Measurements from ENCODE around the gene TMTC4. TPM values are rescaled to one million over a fixed set of nuclear protein-coding genes. Genes with fewer than 3 reads are reported as not detected.
"Not testable (repeated sequence)": the region's sequence is repeated elsewhere in the genome, so short reads cannot be mapped to it uniquely, and the experiment has no call there.

The TMTC4 gene
- total RNA-seq, 1 experiment from 2014 or later: 45.5 TPM

DNA sequence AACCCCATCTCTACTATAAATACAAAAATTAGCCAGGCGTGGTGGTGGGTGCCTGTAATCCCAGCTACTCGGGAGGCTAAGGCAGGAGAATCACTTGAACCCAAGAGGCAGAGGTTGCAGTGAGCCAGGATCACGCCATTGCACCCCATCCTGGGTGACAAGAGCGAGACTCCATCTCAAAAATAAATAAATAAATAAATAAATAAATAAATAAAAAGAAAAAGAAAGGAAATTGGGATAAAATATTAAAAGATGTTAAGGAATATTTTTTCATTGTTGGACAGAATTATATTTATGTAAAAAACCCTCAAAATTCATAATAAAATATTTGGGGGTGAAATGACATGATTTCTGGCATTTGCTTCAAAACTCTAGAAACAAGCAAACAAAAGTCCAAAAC is 97.4 kb downstream of the TMTC4 start:
- peaks cover 23% of the 10 kb centered on the region for H3K36me3 Mint-ChIP-seq
- H3K27me3 Mint-ChIP-seq (ENCODE audit: low read depth); POLR2A ChIA-PET; DNase-seq (ENCODE audit: low spot score); ATAC-seq; H3K4me1 Mint-ChIP-seq; H3K27ac Mint-ChIP-seq; CTCF ChIA-PET; H3K4me3 Mint-ChIP-seq: not testable (repeated sequence)
- H3K9me3 Mint-ChIP-seq: peaks cover 24% of the 10 kb centered on the region
- TF ChIP-seq HMGA2 (CRISPR knock-in tag; IDR thresholded peaks at IDR 0.05): 0 out of 2 replicates have a peak, but pooled peaks have one; percentile 20

DNA sequence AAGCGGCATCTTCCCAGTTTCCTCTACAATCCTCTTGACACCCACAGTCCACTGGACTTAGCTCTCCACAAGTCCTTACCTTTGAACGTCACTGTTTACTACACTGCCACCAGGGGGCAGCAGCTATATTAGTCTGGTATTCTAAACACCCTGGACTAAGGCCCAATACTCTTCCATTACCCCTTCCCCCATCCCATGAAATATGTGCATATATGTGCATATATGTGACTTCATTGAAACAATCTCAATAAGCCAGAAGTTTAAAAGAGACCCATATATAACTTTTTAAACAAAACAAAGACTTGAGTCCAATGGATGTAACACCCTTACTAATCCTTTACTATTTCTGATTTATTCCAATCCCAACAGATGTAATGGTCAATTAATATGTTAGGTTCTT is 101.5 kb downstream of the TMTC4 start:
- peaks cover 13% of the 10 kb centered on the region for H3K36me3 Mint-ChIP-seq
- ATAC-seq (peak; percentile 97), DNase-seq (ENCODE audit: low spot score) (peak; percentile 82)
- no peak overlapping the region for H3K4me3 Mint-ChIP-seq
- H3K27me3 Mint-ChIP-seq (ENCODE audit: low read depth): no peaks in the 10 kb centered on the region
- H3K27ac Mint-ChIP-seq: no peak overlapping the region
- no peak for TF ChIP-seq ZNF317 (CRISPR knock-in tag; IDR thresholded peaks at IDR 0.05; ENCODE audit: borderline replicate concordance, low read depth)
- TF ChIP-seq, protein P1, sequence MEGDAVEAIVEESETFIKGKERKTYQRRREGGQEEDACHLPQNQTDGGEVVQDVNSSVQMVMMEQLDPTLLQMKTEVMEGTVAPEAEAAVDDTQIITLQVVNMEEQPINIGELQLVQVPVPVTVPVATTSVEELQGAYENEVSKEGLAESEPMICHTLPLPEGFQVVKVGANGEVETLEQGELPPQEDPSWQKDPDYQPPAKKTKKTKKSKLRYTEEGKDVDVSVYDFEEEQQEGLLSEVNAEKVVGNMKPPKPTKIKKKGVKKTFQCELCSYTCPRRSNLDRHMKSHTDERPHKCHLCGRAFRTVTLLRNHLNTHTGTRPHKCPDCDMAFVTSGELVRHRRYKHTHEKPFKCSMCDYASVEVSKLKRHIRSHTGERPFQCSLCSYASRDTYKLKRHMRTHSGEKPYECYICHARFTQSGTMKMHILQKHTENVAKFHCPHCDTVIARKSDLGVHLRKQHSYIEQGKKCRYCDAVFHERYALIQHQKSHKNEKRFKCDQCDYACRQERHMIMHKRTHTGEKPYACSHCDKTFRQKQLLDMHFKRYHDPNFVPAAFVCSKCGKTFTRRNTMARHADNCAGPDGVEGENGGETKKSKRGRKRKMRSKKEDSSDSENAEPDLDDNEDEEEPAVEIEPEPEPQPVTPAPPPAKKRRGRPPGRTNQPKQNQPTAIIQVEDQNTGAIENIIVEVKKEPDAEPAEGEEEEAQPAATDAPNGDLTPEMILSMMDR (IDR thresholded peaks at IDR 0.05): peak; percentile 82
- ChIA-PET CTCF (interaction anchor here (0.5 to 2.6 kb wide), 40 partner anchors 8 to 994 kb away, joined by 3 to 24 read pairs (median 4); partner anchors contain the start of genes CLYBL and GGACT), POLR2A (no interaction called here)
- H3K4me1 Mint-ChIP-seq: peaks cover 9% of the 10 kb centered on the region
- peaks cover 18% of the 10 kb centered on the region for H3K9me3 Mint-ChIP-seq

DNA sequence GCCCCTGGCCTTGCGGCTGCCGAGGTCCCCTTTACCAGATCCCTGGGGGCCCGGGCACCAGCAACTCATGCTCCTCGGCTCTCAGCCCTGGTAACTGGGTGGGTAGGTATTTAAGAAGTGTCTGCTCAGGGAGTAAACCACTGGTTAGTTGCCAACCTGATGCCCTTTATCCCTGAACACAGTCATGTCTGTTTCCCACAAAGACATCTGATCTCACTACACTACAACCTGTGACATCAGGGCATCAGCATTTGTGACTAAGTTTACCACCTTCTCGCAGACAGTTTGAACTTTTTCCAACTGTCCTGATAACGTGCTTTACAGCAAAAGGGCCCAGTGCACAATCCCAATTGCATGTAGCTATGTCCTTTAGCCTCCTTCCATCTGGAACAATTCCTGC is 108.1 kb downstream of the TMTC4 start:
- no peak for TF ChIP-seq NFYB (CRISPR knock-in tag; conservative IDR thresholded peaks at IDR 0.05; ENCODE audit: low read depth)
- no peak for TF ChIP-seq ZNF263 (CRISPR knock-in tag; IDR thresholded peaks at IDR 0.05; ENCODE audit: low read depth)
- no peak for TF ChIP-seq NR3C1 (CRISPR knock-in tag; conservative IDR thresholded peaks at IDR 0.05; ENCODE audit: low read depth)
- no peak for TF ChIP-seq NR2C2 (CRISPR knock-in tag; IDR thresholded peaks at IDR 0.05)
- no peak for TF ChIP-seq IRF2 (CRISPR knock-in tag; IDR thresholded peaks at IDR 0.05; ENCODE audit: borderline replicate concordance, low read depth)
- no peak for TF ChIP-seq OVOL2 (CRISPR knock-in tag; IDR thresholded peaks at IDR 0.05; ENCODE audit: borderline replicate concordance)
- TF ChIP-seq, protein P2, sequence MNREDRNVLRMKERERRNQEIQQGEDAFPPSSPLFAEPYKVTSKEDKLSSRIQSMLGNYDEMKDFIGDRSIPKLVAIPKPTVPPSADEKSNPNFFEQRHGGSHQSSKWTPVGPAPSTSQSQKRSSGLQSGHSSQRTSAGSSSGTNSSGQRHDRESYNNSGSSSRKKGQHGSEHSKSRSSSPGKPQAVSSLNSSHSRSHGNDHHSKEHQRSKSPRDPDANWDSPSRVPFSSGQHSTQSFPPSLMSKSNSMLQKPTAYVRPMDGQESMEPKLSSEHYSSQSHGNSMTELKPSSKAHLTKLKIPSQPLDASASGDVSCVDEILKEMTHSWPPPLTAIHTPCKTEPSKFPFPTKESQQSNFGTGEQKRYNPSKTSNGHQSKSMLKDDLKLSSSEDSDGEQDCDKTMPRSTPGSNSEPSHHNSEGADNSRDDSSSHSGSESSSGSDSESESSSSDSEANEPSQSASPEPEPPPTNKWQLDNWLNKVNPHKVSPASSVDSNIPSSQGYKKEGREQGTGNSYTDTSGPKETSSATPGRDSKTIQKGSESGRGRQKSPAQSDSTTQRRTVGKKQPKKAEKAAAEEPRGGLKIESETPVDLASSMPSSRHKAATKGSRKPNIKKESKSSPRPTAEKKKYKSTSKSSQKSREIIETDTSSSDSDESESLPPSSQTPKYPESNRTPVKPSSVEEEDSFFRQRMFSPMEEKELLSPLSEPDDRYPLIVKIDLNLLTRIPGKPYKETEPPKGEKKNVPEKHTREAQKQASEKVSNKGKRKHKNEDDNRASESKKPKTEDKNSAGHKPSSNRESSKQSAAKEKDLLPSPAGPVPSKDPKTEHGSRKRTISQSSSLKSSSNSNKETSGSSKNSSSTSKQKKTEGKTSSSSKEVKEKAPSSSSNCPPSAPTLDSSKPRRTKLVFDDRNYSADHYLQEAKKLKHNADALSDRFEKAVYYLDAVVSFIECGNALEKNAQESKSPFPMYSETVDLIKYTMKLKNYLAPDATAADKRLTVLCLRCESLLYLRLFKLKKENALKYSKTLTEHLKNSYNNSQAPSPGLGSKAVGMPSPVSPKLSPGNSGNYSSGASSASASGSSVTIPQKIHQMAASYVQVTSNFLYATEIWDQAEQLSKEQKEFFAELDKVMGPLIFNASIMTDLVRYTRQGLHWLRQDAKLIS (CRISPR knock-in tag; IDR thresholded peaks at IDR 0.05; ENCODE audit: borderline replicate concordance): no peak
- no peak for TF ChIP-seq SOX15 (CRISPR knock-in tag; IDR thresholded peaks at IDR 0.05)
- TF ChIP-seq, protein P3, sequence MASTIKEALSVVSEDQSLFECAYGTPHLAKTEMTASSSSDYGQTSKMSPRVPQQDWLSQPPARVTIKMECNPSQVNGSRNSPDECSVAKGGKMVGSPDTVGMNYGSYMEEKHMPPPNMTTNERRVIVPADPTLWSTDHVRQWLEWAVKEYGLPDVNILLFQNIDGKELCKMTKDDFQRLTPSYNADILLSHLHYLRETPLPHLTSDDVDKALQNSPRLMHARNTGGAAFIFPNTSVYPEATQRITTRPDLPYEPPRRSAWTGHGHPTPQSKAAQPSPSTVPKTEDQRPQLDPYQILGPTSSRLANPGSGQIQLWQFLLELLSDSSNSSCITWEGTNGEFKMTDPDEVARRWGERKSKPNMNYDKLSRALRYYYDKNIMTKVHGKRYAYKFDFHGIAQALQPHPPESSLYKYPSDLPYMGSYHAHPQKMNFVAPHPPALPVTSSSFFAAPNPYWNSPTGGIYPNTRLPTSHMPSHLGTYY (CRISPR knock-in tag; IDR thresholded peaks at IDR 0.05): no peak
- TF ChIP-seq, protein P4, sequence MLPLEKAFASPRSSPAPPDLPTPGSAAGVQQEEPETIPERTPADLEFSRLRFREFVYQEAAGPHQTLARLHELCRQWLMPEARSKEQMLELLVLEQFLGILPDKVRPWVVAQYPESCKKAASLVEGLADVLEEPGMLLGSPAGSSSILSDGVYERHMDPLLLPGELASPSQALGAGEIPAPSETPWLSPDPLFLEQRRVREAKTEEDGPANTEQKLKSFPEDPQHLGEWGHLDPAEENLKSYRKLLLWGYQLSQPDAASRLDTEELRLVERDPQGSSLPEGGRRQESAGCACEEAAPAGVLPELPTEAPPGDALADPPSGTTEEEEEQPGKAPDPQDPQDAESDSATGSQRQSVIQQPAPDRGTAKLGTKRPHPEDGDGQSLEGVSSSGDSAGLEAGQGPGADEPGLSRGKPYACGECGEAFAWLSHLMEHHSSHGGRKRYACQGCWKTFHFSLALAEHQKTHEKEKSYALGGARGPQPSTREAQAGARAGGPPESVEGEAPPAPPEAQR (CRISPR knock-in tag; IDR thresholded peaks at IDR 0.05): no peak
- Mint-ChIP-seq H3K4me3 (no peak overlapping the region), H3K27ac (no peak overlapping the region), H3K4me1 (peaks cover 3% of the 10 kb centered on the region; the same call in 1 of the 2 replicates), H3K9me3 (peaks cover 45% of the 10 kb centered on the region), H3K36me3 (peaks cover 30% of the 10 kb centered on the region), H3K27me3 (ENCODE audit: low read depth) (peaks cover 4% of the 10 kb centered on the region; the same call in 1 of the 2 replicates)
- DNase-seq (ENCODE audit: low spot score) (no peak), ATAC-seq (no peak)
- CTCF ChIA-PET: no interaction called here
- POLR2A ChIA-PET: no interaction called here
